ENCODE measurements around the gene IFITM2. TPM values are rescaled to one million over a fixed set of nuclear protein-coding genes. Genes with fewer than 3 reads are reported as not detected.

The IFITM2 gene
- total RNA-seq, 1 experiment from 2014 or later, result 421 TPM

- Histone ChIP-seq H2AFZ (ENCODE audit: low read length) (no peak overlapping the region), H3K23me2 (ENCODE audit: insufficient read length, low read depth, low read length, poor library complexity, severe bottlenecking) (peaks cover 9% of the 10 kb centered on the region), H3K4me1 (ENCODE audit: insufficient read depth, low read length) (no peaks in the 10 kb centered on the region), H2AK5ac (ENCODE audit: insufficient read length, low read length) (no peak overlapping the region), H3K4me2 (ENCODE audit: insufficient read depth, insufficient read length, low read length) (peak overlapping the region; percentile 48), H3K56ac (ENCODE audit: insufficient read length, low read depth, low read length) (no peak overlapping the region), H3K27ac (ENCODE audit: insufficient read length, low read depth, low read length) (no peak overlapping the region), H3K27me3 (ENCODE audit: insufficient read depth, low read length) (peaks cover 7% of the 10 kb centered on the region; the same call in 1 of the 2 replicates), H2BK12ac (ENCODE audit: insufficient read length, low read depth, low read length) (no peak overlapping the region), H3K4ac (ENCODE audit: low read depth, low read length) (no peak overlapping the region), H3K23ac (ENCODE audit: insufficient read length, low read depth, low read length) (no peak overlapping the region), H4K91ac (ENCODE audit: insufficient read length, low read depth, low read length) (no peak overlapping the region), H4K20me1 (ENCODE audit: control insufficient read depth, insufficient read depth, insufficient read length) (no peaks in the 10 kb centered on the region), H3K18ac (ENCODE audit: insufficient read length, low read depth, low read length) (peak overlapping the region; percentile 6), H3K79me2 (ENCODE audit: insufficient read depth, low read length) (no peaks in the 10 kb centered on the region), H4K8ac (replicated peaks; ENCODE audit: insufficient read length, low read depth, low read length) (no peak overlapping the region), H2BK20ac (ENCODE audit: low read depth, low read length, poor library complexity, severe bottlenecking) (no peak overlapping the region), H2BK120ac (ENCODE audit: low read depth, low read length, poor library complexity, severe bottlenecking) (no peak overlapping the region), H2BK15ac (ENCODE audit: low read depth, low read length) (no peak overlapping the region), H3K9me3 (ENCODE audit: control insufficient read depth, low read depth, low read length) (no peaks in the 10 kb centered on the region), H3T11ph (ENCODE audit: low read length) (no peak overlapping the region), H3K14ac (ENCODE audit: insufficient read depth, low read length) (peak overlapping the region; percentile 19; the same call in 1 of the 2 replicates), H3K79me1 (ENCODE audit: insufficient read depth, low read depth, low read length, poor library complexity, severe bottlenecking) (no peaks in the 10 kb centered on the region), H2BK5ac (ENCODE audit: insufficient read length, low read length) (no peak overlapping the region), H4K5ac (ENCODE audit: insufficient read length, low read depth, low read length) (no peak overlapping the region), H3K9ac (ENCODE audit: extremely low read depth, insufficient read length, low read length) (no peak overlapping the region)
- Mint-ChIP-seq H3K36me3 (ENCODE audit: insufficient read depth in 1 of 3, low read depth in 3 of 3) (peaks cover 14 to 17% (median 14%) of the 10 kb centered on the region in 3 experiments), H3K4me3 (peak overlapping the region; percentile 59 to 84), H3K9me3 (no peaks in the 10 kb centered on the region), H3K27ac (no peak overlapping the region; a peak in 1 of 7 replicates), H3K27me3 (ENCODE audit: low read depth) (peaks cover 13% of the 10 kb centered on the region), H3K4me1 (peaks cover 34 to 42% of the 10 kb centered on the region in 2 experiments)
- peak; percentile 52 for DNase-seq
- no peak for TF ChIP-seq CTCF (conservative IDR thresholded peaks at IDR 0.05)
- no CpG with 5 or more reads among the region's 41 CpGs for WGBS (ENCODE audit: extremely low coverage, insufficient read length, low lambda C conversion rate)
Observed at GRCh38 chr11:287821-288477, 19.7 kb upstream of the IFITM2 start.
